Fibroblast of lung (primary cell): Measurements from ENCODE around the gene AEBP2.

Experiments used
- EZH2 ChIP-seq: IDR thresholded peaks from 2 replicates; pipeline ENCODE4 v1.5.1; 2012; ENCODE audit warnings: low read length, control low read depth, mild to moderate bottlenecking; ENCODE audit errors: missing control alignments
- TF ChIP-seq, protein P1 (sequence below), 2 donors: IDR thresholded peaks in 1 of 2; conservative IDR thresholded peaks in 1 of 2; 1 replicate in 1 of 2; 2 replicates in 1 of 2; pipeline ENCODE4 v1.5.1; 2011 to 2012; ENCODE audit warnings: low read length in 2 of 2, control low read depth in 1 of 2, inconsistent platforms in 1 of 2, low read depth in 1 of 2, mild to moderate bottlenecking in 1 of 2

DNA sequence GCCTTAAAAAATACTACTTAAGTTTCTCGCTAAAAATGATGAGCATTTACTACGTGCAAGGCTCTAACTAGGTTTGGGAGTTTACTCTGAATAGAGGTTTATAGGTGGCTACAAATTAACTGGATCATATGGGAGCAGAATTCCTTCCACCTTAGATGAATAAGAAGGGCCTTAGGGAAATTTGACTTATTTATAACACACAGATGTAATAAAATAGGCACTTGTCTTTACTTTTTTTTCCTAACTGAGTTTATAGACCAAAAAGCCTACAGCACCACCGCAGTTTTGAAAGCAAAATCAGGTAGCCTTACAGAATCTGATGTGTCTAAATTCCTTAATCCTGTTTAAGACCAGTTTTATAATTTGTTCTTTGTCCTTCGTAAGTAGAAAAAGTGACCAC is 10.5 kb downstream of the AEBP2 start:
- TF ChIP-seq, protein P1, sequence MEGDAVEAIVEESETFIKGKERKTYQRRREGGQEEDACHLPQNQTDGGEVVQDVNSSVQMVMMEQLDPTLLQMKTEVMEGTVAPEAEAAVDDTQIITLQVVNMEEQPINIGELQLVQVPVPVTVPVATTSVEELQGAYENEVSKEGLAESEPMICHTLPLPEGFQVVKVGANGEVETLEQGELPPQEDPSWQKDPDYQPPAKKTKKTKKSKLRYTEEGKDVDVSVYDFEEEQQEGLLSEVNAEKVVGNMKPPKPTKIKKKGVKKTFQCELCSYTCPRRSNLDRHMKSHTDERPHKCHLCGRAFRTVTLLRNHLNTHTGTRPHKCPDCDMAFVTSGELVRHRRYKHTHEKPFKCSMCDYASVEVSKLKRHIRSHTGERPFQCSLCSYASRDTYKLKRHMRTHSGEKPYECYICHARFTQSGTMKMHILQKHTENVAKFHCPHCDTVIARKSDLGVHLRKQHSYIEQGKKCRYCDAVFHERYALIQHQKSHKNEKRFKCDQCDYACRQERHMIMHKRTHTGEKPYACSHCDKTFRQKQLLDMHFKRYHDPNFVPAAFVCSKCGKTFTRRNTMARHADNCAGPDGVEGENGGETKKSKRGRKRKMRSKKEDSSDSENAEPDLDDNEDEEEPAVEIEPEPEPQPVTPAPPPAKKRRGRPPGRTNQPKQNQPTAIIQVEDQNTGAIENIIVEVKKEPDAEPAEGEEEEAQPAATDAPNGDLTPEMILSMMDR (conservative IDR thresholded peaks at IDR 0.05 in 1 of 2, IDR thresholded peaks at IDR 0.05 in 1 of 2; ENCODE audit: low read depth in 1 of 2, low read length in 2 of 2), result no peak
- no peak for TF ChIP-seq EZH2
